Activated CD4-positive, alpha-beta T cell treated with anti-CD3 and anti-CD28 coated beads for 24 hours (primary cell): ENCODE measurements around the gene XIRP1.

Experiments used
- DNase-seq, 2 donors: peaks; one replicate each; pipeline ENCODE4 v3.0.0-alpha.2; 2020; ENCODE audit warnings: low read depth in 2 of 2

XIRP1 gene

GRCh38 chr3:39210078-39210477, 17.7 kb upstream of the XIRP1 start:
- no peak for DNase-seq

DNA sequence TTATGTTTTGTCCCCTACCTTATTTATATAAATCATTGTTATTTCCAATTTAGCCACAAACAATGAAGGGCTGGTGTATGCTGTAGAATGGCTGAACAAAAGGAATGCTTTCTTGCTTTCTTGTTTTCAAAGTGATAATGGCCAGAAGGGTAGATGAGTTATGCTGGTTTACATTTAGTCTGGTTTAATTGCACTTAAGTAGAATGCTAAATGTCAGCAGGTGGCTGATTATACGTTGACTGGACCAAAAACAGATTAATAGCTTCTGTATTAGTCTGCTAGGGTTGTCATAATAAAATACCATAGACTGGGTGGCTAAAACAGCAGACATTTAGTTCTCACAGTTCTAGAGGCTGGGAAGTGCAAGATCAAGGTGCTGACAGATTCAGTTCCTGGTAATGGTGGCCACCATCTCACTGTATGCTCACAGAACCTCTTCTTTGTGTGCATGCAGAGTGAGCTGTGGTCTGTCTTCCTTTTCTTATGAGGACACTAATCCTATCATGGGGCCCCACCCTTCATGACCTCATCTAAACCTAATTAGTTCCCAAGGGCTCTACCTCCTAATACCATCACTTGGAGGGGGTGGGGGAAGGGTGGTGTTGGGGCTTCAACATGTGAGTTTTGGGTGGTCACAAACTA, 17.1 kb upstream of the XIRP1 start:
- no peak for DNase-seq

DNA sequence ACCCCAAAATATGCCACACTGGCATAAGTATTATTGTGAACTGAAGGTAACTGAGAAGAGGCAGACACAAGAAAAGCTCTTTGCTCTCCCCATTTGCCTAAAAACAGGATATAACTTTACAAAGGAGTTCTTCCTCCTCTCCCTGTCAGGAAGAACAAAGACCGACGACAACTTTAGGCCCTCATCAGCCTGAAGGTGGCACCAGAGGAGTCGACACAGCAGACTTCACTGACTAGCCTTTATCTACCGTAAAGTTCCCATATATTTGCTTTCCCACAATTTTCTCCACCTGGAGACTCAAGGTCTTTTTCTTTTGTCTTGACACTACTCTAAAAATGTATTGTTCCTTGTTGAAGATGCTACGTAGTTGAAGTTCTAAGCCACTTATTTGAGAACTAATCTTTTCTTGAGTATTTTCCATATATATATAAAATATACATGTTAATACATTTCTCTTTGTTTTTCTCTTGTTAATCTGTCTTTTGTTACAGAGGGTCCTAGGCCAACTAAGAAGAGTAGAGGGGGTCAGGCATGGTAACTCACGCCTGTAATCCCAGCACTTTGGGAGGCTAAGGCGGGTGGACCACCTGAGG, 16.2 kb upstream of the XIRP1 start:
- peak in 1 of 2 donors; percentile 16 for DNase-seq

- DNase-seq: no peak
These were observed 15.2 kb upstream of the XIRP1 start for GRCh38 chr3:39207361-39208186.

GRCh38 chr3:39205919-39206516, 13.6 kb upstream of the XIRP1 start:
- no peak for DNase-seq

- no peak for DNase-seq
These were observed 12.7 kb upstream of the XIRP1 start for GRCh38 chr3:39205131-39205530.

- no peak for DNase-seq
These were observed 11.5 kb upstream of the XIRP1 start for GRCh38 chr3:39203860-39204259.

DNA sequence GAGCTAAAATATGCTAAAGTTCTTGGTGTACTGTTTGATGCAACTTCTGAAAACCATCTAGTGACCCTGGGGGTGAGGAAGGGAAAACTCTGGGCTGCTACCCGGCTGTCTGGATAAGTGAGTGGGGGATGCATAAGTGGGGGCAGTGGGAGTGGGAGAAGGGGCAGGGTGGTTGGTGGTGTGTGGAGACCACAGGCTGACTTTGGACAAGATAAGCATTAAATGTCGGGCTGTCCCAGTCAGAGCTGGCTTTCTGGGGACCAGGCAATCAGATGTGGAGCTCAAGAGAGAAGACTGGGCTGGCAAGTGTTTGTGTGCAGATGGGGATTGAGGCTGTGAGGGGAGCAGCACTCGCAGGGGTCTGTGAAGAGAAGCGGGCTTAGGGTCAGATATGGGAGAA, 11.0 kb upstream of the XIRP1 start:
- DNase-seq: no peak

DNA sequence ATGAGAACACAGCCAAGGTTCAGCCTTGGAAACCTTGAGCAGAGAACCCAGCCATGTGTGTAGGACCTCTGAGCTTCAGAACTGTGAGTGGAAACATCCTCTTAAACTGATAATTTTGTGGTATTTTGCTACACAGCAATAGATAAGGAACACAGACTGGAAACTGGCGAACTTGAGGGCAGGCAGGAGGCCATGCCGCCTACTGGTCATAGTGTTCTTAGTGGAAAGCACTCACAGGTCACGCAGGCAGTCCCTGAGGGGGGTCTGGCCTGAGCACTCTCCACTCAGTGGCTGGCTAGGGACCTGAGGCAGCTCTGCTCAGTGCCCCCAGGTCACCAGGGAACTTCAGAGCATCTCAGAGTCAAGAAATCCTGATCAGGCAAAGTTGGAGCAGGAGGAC, 9.7 kb upstream of the XIRP1 start:
- no peak for DNase-seq

DNA sequence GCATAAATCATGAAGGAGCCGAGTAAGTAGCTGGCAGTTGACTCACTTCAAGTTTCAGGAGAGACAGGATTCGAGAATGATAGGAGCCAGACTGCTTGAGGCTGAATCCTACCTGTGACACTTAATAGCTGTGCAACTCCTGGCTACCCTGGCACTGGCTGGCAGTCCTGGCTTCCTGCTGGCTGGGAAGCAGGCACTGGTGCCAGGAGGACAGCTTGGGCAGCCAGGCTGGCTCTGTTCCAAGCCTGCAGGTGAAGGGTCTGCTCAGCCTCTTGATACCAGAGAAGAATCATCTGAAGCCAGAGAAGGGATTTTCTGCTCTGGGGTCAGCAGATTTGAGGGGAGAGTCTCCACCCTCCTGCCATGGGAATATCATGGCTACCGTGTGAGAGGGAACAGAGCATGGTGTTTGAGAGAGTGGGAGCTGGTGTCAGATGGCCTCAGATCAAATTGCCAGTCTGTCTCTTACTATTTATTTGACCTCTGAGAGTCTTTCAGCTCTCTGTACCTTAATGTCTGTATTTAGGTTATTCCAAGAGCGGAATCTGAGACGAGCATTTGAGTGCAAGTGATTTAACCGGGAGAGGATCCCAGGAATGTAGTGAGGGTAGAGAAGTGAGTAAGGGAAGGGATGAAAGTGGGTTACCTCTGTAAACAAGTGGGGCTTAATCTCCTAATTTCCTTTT, 4.4 kb upstream of the XIRP1 start:
- DNase-seq: no peak

DNA sequence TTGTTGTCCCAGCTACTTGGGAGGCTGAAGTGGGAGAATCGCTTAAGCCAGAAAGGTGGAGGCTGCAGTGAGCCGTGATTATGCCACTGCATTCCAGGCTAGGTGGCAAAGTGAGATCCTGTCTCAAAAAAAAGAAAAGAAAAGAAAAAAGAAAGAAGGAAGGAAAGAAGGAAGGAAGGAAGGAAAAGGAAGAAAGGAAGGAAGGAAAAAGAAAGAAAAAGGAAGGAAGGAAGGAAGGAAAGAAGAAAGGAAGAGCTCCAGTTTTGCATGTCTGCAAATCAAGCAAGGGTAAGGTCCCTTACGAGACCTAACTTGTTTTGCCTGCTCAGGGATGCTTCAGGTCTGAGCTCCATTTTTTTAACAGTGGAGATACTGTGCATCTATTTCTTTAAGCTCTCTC, 3.6 kb upstream of the XIRP1 start:
- DNase-seq: no peak

GRCh38 chr3:39193391-39193790, 996 bp upstream of the XIRP1 start:
- DNase-seq: no peak

DNA sequence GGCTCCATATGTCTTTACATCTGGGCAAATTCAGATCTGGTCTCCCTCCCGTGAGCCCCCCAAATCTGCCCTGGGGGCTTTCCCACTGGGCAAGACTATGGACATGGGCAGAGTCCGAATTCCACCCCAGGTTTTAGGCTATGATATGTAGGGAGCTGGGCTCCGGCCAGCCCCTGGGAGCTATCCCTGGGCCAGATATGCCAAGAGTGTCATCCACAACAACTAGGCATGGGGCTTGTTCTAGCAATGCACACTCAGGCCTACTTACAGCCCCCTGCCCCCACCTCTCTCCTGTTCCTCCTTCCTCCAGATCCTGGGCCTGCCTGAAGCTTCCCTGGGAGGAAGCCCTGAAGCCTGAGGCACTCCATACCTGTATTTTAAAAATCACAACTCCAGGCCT, 622 bp downstream of the XIRP1 start:
- no peak for DNase-seq

DNA sequence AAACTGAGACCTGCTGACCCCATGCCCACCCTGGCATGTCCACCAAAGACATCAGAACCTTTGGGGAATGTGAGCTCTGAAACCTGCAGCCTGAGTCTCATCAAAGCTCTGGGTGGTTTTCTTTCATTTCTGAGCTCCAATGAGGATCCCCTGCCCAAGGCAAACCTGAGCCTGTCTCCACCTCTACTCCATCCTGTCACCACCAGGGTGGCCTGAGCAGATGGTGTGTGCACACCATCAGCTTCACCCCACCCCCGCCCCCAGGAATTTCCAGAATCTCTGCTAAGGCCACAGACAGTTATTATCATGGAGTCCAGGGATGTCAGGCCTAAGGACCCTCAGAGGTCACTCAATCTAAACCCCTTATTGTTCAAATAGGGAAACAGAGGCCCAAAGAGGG, 1.3 kb downstream of the XIRP1 start:
- no peak for DNase-seq

GRCh38 chr3:39190281-39191025, 1.9 kb downstream of the XIRP1 start:
- no peak for DNase-seq

- peak; percentile 30 to 33 for DNase-seq
These were observed 2.5 kb downstream of the XIRP1 start for GRCh38 chr3:39189959-39190269.

GRCh38 chr3:39189150-39189958, 3.0 kb downstream of the XIRP1 start:
- DNase-seq: no peak

- no peak for DNase-seq
These were observed 3.9 kb downstream of the XIRP1 start for GRCh38 chr3:39188271-39189149.

DNA sequence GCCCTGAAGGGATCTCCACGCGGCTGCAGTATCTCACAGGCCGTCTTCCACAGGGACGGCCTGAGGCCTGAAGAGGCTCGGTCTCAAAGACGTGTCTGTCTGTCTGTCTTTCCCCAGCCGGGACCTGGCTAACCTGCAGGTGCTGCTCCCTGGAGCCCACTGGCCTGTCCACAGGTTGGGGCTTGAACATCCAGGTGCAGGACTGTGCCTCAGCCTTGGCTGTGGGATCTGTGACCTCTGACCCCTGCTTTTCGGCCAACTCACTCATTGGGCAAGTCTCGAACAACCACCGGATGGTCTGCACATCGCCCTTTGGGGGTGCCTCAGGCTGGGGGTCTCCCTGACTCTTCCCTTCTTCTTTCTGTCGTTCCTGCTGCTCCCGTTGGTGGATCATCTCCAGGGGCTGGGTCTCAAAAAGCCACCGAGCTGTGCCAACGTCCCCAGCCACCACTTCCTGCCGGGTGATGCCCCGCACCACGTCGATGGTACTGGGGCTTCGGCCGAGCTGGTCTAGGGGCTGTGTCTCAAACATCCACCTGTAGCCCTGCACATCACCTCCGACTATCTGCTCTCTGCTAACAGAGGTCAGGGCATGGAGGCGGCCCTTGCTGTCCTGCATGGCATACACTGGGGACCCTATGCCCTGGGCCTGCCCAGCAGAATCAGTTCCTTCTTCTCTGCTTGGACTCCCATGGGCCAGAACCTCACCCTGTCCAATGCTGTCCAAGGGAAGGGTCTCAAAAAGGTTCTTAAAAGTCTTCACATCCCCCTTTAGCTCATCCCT, 4.8 kb downstream of the XIRP1 start:
- DNase-seq: no peak
